ENCODE results near the gene LAMTOR2. TPM values are rescaled to one million over a fixed set of nuclear protein-coding genes. Genes with fewer than 3 reads are reported as not detected.
A peak's percentile ranks its signal among the peaks of the same experiment; 100 is the strongest.

The LAMTOR2 gene
- total RNA-seq, 1 donor from 2014 or later, result 49.8 TPM

DNA sequence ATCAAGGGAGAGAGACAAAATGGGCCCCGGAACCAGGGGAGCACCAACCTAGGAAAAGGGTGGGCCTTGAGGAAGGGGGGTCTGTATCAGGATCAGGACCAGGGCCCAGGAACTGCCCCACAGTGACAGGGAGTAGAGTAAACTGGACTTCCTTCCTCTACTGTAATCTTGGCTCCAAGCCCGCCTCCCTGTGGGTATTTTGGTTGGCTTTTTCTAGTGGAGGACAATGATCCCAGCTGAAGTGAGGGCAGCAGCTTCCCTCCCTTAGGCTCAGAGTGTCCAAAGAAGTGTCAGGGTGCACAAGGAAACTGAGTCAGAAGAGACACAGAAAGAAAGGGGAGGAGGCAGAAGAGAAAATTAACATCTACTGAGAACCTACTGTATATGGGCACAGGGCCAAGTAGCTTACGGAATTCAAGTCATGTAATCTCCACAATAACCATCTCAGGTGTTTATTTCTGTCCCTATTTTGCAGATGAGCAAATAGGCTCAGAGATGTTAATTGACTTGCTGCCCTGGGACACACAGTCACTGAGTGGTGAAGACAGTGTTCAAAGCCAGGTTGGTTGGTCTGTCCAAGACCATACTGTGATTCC is 5.8 kb upstream of the LAMTOR2 start:
- intact Hi-C loops (cut with DNase I), result no loop called here

DNA sequence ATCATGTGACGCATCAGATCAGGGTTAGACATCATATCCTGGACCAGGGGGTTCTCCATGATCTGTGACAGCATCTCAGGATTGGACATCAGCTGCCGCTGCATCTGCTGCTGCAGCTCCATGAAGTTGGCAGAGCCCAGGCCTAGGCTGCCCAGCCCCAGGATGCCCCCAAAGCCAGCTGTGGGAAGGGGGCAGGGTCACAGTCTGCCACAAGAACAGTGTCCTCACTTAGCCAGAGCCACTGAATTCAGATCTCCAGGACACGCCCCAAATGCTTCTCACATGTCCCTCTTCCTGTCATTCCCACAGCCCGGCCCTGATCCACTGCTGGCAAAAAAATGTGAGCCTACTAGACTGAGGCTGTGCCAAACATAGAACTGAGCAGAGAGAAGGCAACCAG is 4.2 kb upstream of the LAMTOR2 start:
- intact Hi-C loops (cut with DNase I), result loop anchor here (10.0 kb wide), 1 partner anchor 116 kb away; the partner anchor contains the start of gene KHDC4
- DNase-seq (ENCODE audit: low spot score), result peak; percentile 79

More for the DNA sequence above, 5.8 kb upstream of the LAMTOR2 start:
- DNase-seq (ENCODE audit: low spot score), result no peak

DNA sequence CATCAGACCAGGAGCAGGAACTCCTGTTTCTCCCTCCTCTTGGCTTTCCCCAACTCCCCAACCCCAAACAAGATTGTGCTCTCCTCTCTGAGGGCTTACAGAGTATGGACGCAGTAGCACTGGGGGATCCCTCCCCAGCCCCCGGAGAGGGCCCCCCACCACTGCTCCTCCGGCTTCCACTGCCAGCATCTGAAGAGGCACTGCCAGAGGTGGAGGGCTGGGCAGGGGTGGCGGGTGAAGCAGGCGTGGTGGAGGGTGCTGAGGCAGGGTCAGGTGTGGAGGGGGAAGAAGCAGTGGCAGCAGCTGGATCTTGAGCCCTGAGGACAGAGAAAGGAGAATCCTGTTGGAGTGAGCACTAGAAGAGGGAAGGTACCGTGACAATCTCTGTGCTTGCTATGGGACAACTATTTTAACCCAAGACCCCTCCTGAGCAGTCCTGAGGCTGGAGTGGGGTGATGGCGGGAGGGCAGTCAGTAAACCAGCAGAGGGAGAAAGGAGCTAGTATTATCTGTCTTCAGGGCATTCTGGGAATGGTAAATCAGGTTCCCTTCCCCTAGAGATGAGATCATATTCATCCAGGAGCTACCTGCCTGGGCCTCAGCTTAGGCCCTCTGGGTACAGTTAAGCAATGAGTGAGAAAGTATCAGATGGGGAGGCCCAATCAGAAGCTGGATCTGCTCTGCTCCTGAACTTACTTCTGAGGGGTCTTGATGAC is 3.4 kb upstream of the LAMTOR2 start:
- intact Hi-C loops (cut with DNase I), result loop anchor here (10.0 kb wide), 1 partner anchor 116 kb away; the partner anchor contains the start of gene KHDC4
- DNase-seq (ENCODE audit: low spot score), result no peak

DNA sequence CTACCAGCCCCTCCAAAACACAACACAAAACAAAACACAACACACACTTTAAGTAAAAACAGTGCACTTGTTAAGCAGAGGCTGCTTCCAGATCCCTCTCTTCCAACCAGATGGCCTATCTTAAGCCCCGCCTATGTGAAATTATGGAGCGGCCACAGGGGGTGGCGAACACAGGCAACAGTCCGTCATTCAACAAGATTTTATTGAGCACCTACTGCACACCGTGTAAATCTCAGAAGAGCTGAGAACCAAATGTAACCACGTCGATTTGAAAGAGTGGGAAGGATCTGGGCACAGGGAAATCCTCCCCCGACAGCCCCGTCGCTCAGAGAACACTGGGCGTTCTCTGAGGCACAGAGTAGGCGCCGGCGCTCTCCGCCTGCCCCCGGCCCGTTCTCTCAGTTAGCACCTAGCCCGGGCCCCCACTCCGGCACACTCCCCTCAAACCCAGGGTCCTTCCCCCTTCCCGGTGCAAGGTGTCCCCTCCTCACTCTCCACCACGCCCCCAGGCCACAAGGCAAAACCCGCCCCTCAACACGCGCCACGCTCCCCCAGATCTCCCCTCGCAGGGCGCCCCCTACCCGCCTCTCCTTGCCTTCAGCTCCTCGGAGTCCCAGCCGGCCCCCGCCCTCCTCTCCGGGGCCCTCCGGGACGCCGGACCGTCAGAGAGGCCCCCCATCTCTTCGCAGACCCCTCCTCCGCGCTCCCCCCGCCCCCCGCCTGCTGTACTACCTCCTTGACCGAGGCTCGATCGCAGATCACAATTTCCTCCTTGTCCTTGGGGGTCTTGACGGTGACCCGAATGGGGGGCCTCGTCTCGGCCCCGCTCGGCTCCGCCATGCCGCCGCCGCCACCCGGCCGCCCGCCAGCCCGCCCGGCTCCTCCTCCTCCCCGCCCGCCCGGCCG is 1.5 kb upstream of the LAMTOR2 start:
- no peak for DNase-seq (ENCODE audit: low spot score)
- intact Hi-C loops (cut with DNase I), result loop anchor here (10.0 kb wide), 1 partner anchor 118 kb away; the partner anchor contains the start of gene KHDC4

DNA sequence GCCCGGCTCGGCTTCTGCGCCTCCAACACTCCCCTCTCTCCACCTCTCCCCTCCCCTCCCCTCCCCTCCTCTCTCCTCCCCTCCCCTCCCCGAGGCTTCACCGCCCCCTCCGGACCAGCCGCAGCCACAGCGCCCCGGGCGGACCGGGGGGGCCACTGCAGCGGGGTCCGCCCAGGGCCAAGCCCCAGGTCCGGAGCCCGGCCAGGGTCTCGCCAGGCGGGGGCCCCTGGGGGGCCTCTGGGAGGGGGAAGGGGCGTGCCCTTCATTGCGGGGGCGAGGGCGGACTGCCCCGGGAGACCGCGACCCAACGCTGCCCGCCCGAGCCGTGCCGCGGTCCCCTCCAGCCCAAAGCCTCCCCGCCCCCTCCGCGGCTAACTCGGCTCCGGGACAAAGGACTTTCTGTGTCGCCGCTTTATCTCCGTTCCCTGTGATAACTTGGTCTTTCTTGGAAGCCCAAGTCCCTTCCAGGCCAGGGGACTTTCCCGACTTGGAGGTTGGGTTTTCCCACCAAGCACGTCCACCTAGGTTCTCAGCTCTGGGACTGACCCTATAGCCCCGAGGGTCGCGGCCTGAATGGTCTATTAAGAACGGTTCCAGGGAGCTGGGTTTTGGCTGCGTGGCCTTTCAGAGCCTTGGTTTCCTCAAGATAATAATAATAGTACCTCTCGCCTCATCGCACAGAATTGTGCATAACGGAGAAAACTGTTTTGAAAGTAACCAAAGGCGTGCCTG is 648 bp upstream of the LAMTOR2 start, which contains the start of gene UBQLN4:
TSS of gene UBQLN4 (minus strand) at position 31 of the 732 bp plus-strand sequence. CDS start 97 bp downstream, outside the sequence.
- DNase-seq (ENCODE audit: low spot score), result peak; percentile 91
- intact Hi-C loops (cut with DNase I), result loop anchor here (2.0 to 10.0 kb wide), 2 partner anchors 33 to 119 kb away; partner anchors contain the start of genes KHDC4 and SSR2

DNA sequence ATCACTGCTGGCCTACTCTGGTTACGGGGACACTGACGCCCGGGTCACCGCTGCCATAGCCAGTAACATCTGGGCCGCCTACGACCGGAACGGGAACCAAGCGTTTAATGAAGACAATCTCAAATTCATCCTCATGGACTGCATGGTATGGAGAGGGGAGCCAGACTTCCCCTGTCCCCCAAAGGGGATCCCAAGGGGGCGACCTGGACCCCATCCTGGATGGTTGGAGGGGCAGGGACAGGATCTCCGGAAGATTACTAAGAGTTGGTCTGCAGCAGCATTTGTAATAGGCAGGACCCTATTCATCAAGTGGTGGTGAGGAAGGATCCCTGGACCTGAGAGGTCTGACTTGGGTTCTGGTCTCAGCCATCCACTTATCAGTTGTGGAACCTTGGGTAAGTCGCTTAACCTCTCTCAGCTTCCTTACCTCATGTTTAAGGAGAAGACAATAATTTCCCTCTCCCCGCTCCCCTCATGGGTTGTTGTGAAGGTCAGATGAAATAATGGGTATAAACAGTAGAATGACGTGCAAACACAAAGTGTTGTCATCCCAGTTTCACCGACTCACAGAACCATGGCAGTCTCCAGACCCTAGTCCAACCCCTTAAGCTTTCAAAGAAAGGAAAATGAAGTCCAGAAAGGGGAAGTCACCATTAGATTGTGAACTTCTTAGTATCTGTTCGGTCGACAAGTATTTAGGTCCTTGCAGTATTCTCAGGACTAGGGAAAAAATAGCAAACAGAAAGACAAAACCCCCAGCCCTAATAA is 883 bp downstream of the LAMTOR2 start:
- DNase-seq (ENCODE audit: low spot score), result no peak
- intact Hi-C loops (cut with DNase I), result loop anchor here (2.0 to 10.0 kb wide), 2 partner anchors 35 to 121 kb away; partner anchors contain the start of genes KHDC4 and SSR2

DNA sequence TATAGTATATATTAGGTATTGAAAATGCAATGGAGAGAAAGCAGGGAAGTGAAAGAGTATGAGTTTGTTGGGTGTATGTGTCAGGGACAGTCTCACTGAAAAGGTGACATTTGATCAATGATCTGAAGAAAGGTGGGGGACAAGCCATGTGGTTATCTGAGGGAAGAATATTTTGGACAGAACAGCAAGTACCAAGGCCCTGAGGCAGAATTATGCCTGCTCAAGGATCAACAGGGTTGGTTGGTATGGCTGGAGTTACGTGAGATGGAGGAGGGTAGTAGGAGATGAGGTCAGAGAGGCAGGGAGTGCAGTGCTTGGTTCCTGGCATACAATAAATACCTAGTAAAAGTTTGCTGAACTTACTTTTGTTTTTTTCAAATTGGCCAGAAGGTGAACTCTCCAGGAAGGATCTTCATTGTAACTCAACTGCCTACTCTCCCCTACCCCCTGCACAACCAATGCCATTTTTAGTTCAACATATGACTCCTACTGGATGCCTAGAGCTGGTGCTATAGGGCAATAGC is 1.8 kb downstream of the LAMTOR2 start:
- intact Hi-C loops (cut with DNase I), result loop anchor here (10.0 kb wide), 1 partner anchor 122 kb away; the partner anchor contains the start of gene KHDC4
- DNase-seq (ENCODE audit: low spot score), result no peak

DNA sequence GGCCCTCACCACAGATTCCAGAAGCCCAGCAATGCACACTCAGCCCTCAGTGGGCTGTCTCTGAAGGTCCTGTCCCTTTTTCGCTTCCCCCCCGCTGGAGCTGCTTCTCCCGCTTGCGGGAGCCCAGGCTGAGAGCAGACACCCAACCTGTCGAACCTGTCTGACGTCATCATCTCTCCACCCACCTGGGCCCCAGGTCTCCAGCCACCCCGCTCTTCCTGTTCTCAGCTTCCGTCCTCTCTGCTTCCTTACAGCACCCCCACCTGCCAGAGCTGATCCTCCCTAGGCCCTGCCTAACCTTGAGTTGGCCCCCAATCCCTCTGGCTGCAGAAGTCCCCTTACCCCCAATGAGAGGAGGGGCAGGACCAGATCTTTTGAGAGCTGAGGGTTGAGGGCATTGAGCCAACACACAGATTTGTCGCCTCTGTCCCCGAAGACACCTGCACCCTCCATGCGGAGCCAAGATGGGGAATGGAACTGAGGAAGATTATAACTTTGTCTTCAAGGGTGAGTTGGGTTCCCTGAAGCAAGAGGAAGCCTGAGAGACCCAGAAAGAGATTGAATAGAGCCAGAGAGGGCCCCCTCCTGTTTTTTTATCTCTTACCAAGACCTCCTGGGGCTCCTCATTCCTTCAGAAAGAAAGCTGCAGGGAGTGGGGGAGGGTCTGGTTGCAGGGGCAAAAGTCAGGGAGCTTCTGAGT is 6.5 kb downstream of the LAMTOR2 start, which contains the start of gene RAB25:
TSS of gene RAB25 (plus strand) at position 224 of the 700 bp plus-strand sequence. CDS start at position 465, 241 bp downstream.
- DNase-seq (ENCODE audit: low spot score), result no peak
- intact Hi-C loops (cut with DNase I), result loop anchor here (10.0 kb wide), 1 partner anchor 56 kb away; no protein-coding TSS in a partner anchor

DNA sequence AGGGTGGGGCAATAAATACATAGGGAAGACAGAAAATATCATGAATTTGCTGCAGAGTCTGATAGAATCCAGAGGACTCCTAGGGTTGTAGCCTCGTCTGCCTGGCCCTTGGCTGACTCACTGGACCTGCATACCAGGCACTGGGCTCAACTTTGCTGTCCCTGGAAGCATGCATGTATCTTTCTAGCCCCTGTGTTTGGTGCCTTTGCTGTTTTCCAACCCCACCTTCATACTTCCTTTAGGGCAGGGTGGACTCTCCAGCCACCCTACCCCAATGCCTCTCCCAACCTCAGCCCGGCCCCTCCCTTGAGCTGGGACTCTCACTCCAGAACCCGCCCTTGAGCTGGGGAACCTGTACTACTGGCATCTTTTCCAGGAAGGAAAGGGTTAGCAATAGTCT is 7.6 kb downstream of the LAMTOR2 start:
- intact Hi-C loops (cut with DNase I), result loop anchor here (10.0 kb wide), 1 partner anchor 57 kb away; no protein-coding TSS in a partner anchor
- DNase-seq (ENCODE audit: low spot score), result no peak

DNA sequence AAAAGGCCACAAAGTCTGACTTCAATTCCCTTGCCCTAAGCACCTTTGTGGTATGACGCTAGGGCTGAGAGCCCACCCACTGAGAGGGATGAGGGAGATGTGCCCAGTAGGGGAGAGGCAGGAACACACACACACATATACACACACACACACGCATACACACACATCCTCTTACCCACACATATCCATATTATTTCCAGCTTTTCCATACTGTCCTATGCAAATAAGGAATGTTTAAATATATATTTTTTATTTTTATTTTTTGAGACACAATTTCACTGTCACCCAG is 9.4 kb downstream of the LAMTOR2 start:
- DNase-seq (ENCODE audit: low spot score), result no peak
- intact Hi-C loops (cut with DNase I), result loop anchor here (10.0 kb wide), 1 partner anchor 59 kb away; no protein-coding TSS in a partner anchor

DNA sequence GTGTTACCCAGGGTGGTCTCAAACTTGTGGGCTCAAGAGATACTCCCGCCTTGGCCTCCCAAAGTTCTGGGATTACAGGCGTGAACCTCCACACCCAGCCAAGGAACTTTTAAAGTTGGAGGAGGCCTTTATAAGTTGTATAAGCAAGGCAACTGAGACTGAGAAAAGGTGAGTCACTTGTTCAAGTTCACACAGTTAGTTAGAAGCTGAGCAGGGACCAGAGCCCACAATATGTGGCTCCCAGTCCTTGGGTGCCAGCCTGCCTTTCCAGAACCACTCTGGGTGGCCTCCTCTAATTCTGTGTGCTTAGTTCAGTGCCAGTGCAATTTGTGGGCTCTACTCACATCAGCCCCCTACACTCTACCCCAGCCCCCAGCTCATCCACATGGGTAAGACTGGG is 10.0 kb downstream of the LAMTOR2 start:
- intact Hi-C loops (cut with DNase I), result loop anchor here (10.0 kb wide), 1 partner anchor 60 kb away; no protein-coding TSS in a partner anchor
- DNase-seq (ENCODE audit: low spot score), result no peak

DNA sequence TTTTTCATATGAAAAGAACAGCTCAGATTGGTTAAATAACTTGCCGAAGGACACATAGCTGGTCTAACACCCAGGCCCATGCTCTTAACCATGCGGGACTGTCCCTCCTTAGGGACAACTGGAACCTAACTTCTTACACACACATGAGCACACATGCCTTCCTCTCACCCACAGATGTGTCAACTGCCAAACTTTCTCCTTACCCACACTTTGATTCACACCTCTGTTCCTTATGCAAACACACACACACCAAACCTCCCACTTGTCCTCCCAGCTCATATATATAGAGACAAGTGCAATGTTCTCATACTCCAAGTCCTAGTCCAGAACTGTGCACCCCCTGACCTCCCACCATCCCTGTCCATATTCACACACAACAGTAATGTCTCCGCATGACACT is 10.6 kb downstream of the LAMTOR2 start:
- no peak for DNase-seq (ENCODE audit: low spot score)
- intact Hi-C loops (cut with DNase I), result loop anchor here (10.0 kb wide), 1 partner anchor 60 kb away; no protein-coding TSS in a partner anchor

DNA sequence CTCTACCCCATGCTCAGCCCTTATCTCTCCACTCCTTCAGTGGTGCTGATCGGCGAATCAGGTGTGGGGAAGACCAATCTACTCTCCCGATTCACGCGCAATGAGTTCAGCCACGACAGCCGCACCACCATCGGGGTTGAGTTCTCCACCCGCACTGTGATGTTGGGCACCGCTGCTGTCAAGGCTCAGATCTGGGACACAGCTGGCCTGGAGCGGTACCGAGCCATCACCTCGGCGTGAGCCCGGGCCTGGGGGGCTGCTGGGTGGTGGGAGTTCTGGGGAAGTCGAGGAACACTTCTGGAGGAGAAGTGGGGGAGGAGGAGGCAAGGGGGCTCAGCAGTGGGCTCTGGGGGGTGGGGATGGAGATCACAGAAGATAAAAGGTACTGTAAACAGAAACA is 11.3 kb downstream of the LAMTOR2 start:
- intact Hi-C loops (cut with DNase I), result loop anchor here (10.0 kb wide), 1 partner anchor 61 kb away; no protein-coding TSS in a partner anchor

DNA sequence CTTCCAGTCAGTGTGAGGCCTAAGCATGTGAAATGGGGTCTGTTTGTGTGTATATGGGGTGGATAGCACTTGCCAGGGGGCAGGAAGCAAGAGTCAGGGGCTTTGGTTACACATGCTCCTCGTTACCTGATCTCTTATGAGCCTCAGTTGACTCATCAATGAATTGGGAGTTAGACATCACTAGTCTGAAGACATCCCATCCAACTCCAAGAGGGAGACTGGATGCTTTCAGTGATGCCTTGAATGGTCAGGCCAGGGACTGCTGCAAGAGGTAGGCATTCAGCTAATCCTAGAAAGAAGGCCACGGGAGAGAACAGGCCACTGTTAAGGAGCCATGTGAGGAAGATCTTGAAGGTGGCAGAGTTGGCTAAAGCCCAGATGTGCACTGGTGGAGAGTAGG is 12.7 kb downstream of the LAMTOR2 start:
- no peak for DNase-seq (ENCODE audit: low spot score)
- intact Hi-C loops (cut with DNase I), result loop anchor here (10.0 kb wide), 1 partner anchor 62 kb away; no protein-coding TSS in a partner anchor

More for the DNA sequence above, 11.3 kb downstream of the LAMTOR2 start:
- DNase-seq (ENCODE audit: low spot score), result no peak

DNA sequence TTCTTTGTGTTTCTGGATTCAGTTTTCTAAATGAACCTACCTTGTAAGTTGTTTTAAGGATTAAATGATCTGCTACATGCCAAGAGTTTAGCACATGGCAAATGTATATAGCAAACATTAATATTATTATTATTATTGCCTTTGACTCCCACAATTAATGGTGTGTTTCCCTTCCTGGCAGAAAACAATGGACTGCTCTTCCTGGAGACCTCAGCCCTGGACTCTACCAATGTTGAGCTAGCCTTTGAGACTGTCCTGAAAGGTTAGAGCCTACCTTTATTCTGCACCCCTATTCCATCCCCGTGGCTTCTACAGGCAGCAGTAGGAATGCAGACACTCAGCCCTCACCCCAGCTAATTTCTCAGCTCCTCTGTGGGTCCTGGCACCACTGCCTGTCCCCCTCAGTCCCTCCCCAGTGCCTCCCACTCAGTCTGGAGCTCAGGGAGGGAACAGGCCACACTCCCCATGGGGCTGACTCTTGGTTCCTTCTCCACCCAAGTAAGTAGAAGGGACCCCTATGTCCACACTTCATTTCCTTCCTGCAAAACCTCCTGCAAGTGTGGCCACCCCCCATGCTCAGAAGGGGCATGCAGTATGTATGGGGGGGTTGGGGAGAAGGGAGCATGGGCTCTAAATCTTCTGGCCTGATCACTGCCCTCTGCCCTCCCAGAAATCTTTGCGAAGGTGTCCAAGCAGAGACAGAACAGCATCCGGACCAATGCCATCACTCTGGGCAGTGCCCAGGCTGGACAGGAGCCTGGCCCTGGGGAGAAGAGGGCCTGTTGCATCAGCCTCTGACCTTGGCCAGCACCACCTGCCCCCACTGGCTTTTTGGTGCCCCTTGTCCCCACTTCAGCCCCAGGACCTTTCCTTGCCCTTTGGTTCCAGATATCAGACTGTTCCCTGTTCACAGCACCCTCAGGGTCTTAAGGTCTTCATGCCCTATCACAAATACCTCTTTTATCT is 15.2 kb downstream of the LAMTOR2 start:
- no peak for DNase-seq (ENCODE audit: low spot score)
- intact Hi-C loops (cut with DNase I), result loop anchor here (10.0 kb wide), 1 partner anchor 65 kb away; no protein-coding TSS in a partner anchor

DNA sequence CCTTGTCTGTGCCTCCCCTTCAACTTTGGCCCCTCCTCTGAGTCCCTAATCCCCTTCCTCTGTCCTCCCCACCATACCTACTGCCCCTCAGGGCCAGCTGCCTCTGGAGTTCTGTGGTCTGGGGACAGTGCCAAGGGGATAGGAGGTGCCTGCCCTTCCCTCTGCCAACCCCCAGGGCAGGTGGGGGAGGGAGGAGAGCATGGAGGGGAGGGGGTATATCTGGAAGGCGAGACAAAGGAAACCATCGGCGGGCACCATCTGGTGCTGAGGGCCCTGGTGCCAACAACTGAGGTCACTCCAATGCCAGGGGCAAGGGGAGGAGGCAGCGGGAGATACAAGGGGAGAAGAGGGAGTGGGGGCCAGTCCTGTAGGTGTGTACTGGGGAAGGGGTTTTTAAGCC is 16.0 kb downstream of the LAMTOR2 start:
- DNase-seq (ENCODE audit: low spot score), result no peak
- intact Hi-C loops (cut with DNase I), result no loop called here

Data from cardiac septum (tissue), 1 donor.